Uterus (tissue), 4 donors: ENCODE results near the gene AEBP1. TPM values are rescaled to one million over a fixed set of nuclear protein-coding genes. Genes with fewer than 3 reads are reported as not detected.

Experiments
- DNase-seq, 2 donors: peaks; one replicate each; pipeline ENCODE4 v3.0.0-alpha.2; 2019 to 2020
- H3K27ac ChIP-seq, 2 donors: fragments of 200-600 bp; sonication (generic); 1 replicate in 1 of 2; 2 replicates in 1 of 2; pipeline ENCODE4 v1.5.1; 2016 to 2018
- H3K27me3 ChIP-seq, 2 donors: fragments of 200-600 bp; sonication (generic); one replicate each; pipeline ENCODE4 v1.5.1; 2018 to 2019; ENCODE audit warnings: control low read depth in 1 of 2
- H3K36me3 ChIP-seq, 2 donors: fragments of 200-600 bp; sonication (generic); one replicate each; pipeline ENCODE4 v1.5.1; 2019; ENCODE audit warnings: control low read depth in 1 of 2
- H3K4me1 ChIP-seq, 2 donors: fragments of 200-600 bp; sonication (generic); one replicate each; pipeline ENCODE4 v1.5.1; 2018 to 2019; ENCODE audit warnings: control low read depth in 1 of 2
- H3K4me3 ChIP-seq, 2 donors: fragments of 200-600 bp; sonication (generic); 1 replicate in 1 of 2; 2 replicates in 1 of 2; pipeline ENCODE4 v1.5.1; 2018 to 2019; ENCODE audit warnings: mild to moderate bottlenecking in 1 of 2
- H3K9me3 ChIP-seq, 2 donors: fragments of 200-600 bp; sonication (generic); one replicate each; pipeline ENCODE4 v1.5.1; 2019; ENCODE audit warnings: control low read depth in 1 of 2
- CTCF ChIP-seq, 4 experiments: fragments of 200-600 bp in 2 of 4; fragments of 450-650 bp in 2 of 4; sonication (generic) in 2 of 4; IDR thresholded peaks; one replicate each; pipeline ENCODE4 v1.5.1; 2016 to 2019; ENCODE audit warnings: antibody characterized with exemption in 4 of 4, mild to moderate bottlenecking in 2 of 4, moderate library complexity in 1 of 4
- POLR2A ChIP-seq, 2 donors: fragments of 450-650 bp; IDR thresholded peaks; one replicate each; pipeline ENCODE4 v1.6.1; 2016; ENCODE audit warnings: antibody characterized with exemption in 2 of 2, mild to moderate bottlenecking in 1 of 2, moderate library complexity in 1 of 2
- intact Hi-C: fragments of 100-400 bp; cut with DNase I; formaldehyde crosslinking; loops from one replicate; pipeline ENCODE4 v1.15.1; 2023; ENCODE audit warnings: low total_unique reads
- total RNA-seq, 4 donors: library from RNA; depleted of rRNA in 3 of 4; stranded (reverse); fragments of >200 nt in 3 of 4; gene quantifications; one replicate each; pipeline versions ENCODE4 v1.1.0 to v1.2.4, GENCODE V29; 2014 to 2023
- donor health status: DM: yes; HTN: yes; CAD: no.

The AEBP1 gene
- total RNA-seq, 4 donors from 2014 or later = 88.9 to 395 (median 303) TPM

- H3K36me3 ChIP-seq = no peaks in the 10 kb centered on the region
- intact Hi-C loops = no loop called here
- no peaks in the 10 kb centered on the region for H3K9me3 ChIP-seq
- peak overlapping the region; percentile 84 to 92 for H3K27ac ChIP-seq
- peak; percentile 98 to 99 for DNase-seq
- H3K4me1 ChIP-seq = no peaks in the 10 kb centered on the region
- peak in 1 of 4 experiments; percentile 20 for TF ChIP-seq CTCF (IDR thresholded peaks at IDR 0.05)
- TF ChIP-seq POLR2A (IDR thresholded peaks at IDR 0.05) = peak; percentile 65 to 70
- peak overlapping the region; percentile 79 to 95 for H3K4me3 ChIP-seq
- no peaks in the 10 kb centered on the region for H3K27me3 ChIP-seq
Observed at GRCh38 chr7:44082541-44083207, 21.5 kb upstream of the AEBP1 start.

- H3K27me3 ChIP-seq = no peaks in the 10 kb centered on the region
- no peaks in the 10 kb centered on the region for H3K9me3 ChIP-seq
- intact Hi-C loops = no loop called here
- H3K4me3 ChIP-seq = no peak overlapping the region
- no peaks in the 10 kb centered on the region for H3K36me3 ChIP-seq
- H3K4me1 ChIP-seq = peaks cover 0 to 5% of the 10 kb centered on the region in 2 donors
- peak overlapping the region; percentile 84 to 92 for H3K27ac ChIP-seq
- DNase-seq = no peak
- TF ChIP-seq POLR2A (IDR thresholded peaks at IDR 0.05) (no peak), CTCF (IDR thresholded peaks at IDR 0.05) (no peak)
Observed at GRCh38 chr7:44083796-44084195, 20.3 kb upstream of the AEBP1 start.

- no peaks in the 10 kb centered on the region for H3K9me3 ChIP-seq
- no peaks in the 10 kb centered on the region for H3K27me3 ChIP-seq
- peaks cover 0 to 5% of the 10 kb centered on the region in 2 donors for H3K4me1 ChIP-seq
- no peak overlapping the region for H3K4me3 ChIP-seq
- H3K36me3 ChIP-seq = no peaks in the 10 kb centered on the region
- intact Hi-C loops = no loop called here
- H3K27ac ChIP-seq = peak overlapping the region in 1 of 2 donors; percentile 84
- DNase-seq = no peak
- TF ChIP-seq CTCF (IDR thresholded peaks at IDR 0.05) (no peak), POLR2A (IDR thresholded peaks at IDR 0.05) (no peak)
Observed at GRCh38 chr7:44084701-44085100, 19.4 kb upstream of the AEBP1 start.

GRCh38 chr7:44085546-44085945 lies 18.6 kb upstream of the AEBP1 start:
- no peaks in the 10 kb centered on the region for H3K9me3 ChIP-seq
- H3K4me3 ChIP-seq = no peak overlapping the region
- peaks cover 0 to 5% of the 10 kb centered on the region in 2 donors for H3K4me1 ChIP-seq
- intact Hi-C loops = no loop called here
- H3K36me3 ChIP-seq = no peaks in the 10 kb centered on the region
- peak overlapping the region in 1 of 2 donors; percentile 1 for H3K27ac ChIP-seq
- no peak for DNase-seq
- TF ChIP-seq POLR2A (IDR thresholded peaks at IDR 0.05) = no peak
- no peak for TF ChIP-seq CTCF (IDR thresholded peaks at IDR 0.05)
- no peaks in the 10 kb centered on the region for H3K27me3 ChIP-seq

- Histone ChIP-seq H3K27me3 (no peaks in the 10 kb centered on the region), H3K9me3 (no peaks in the 10 kb centered on the region), H3K27ac (peak overlapping the region; percentile 76 to 83), H3K36me3 (no peaks in the 10 kb centered on the region), H3K4me3 (no peak overlapping the region), H3K4me1 (peaks cover 0 to 5% of the 10 kb centered on the region in 2 donors)
- no peak for DNase-seq
- intact Hi-C loops = no loop called here
- TF ChIP-seq POLR2A (IDR thresholded peaks at IDR 0.05) (no peak), CTCF (IDR thresholded peaks at IDR 0.05) (no peak)
Observed at GRCh38 chr7:44086627-44087026, 17.5 kb upstream of the AEBP1 start.
